IMR-90 (cell line): Measurements from ENCODE around the gene XKR7. TPM values are rescaled to one million over a fixed set of nuclear protein-coding genes. Genes with fewer than 3 reads are reported as not detected.

Experiments used
- ATAC-seq: fragments of 200-7000 bp; cut with Tn5 transposase; 2 replicates; pipeline ENCODE4 v1.9.1; 2020; ENCODE audit warnings: low read depth, mild to moderate bottlenecking, moderate library complexity
- BruUV-seq: library from RNA; stranded (reverse); fragments of 400-500 nt; replicated peaks from 2 replicates; lab custom pipeline; 2021; lab: Mats Ljungman, UMichigan
- CTCF ChIA-PET: fragments of 300-600 bp; formaldehyde crosslinking; extraction: SDS; loops from one replicate; lab custom pipeline; 2021; ENCODE audit warnings: antibody characterized with exemption; lab: Yijun Ruan, JAX
- POLR2A ChIA-PET: fragments of 300-600 bp; sonication (Branson Sonifier 250); formaldehyde crosslinking; loops from one replicate; lab custom pipeline; 2022; ENCODE audit warnings: antibody characterized with exemption; ENCODE audit not compliant: unreplicated experiment; lab: Charles Lee
- DNase-seq: peaks from one replicate; pipeline ENCODE4 v3.0.0; 2013
- H2AFZ ChIP-seq: replicated peaks from 2 replicates; pipeline ENCODE3; 2013; ENCODE audit warnings: low read length, mild to moderate bottlenecking; ENCODE audit not compliant: poor library complexity
- H2AK5ac ChIP-seq: 2 replicates; pipeline ENCODE4 v1.6.1; 2013; ENCODE audit warnings: low read depth, low read length, inconsistent platforms
- H2AK9ac ChIP-seq: replicated peaks from 2 replicates; pipeline ENCODE3; 2013; ENCODE audit warnings: mild to moderate bottlenecking, low read depth, low read length, moderate library complexity; ENCODE audit not compliant: poor library complexity
- H2BK120ac ChIP-seq: 2 replicates; pipeline ENCODE4 v1.6.1; 2013; ENCODE audit warnings: low read depth, low read length, inconsistent platforms
- H2BK15ac ChIP-seq: 3 replicates; pipeline ENCODE4 v1.6.1; 2013; ENCODE audit warnings: low read depth, low read length, inconsistent platforms
- H2BK20ac ChIP-seq: 2 replicates; pipeline ENCODE4 v1.6.1; 2013; ENCODE audit warnings: low read depth, mild to moderate bottlenecking, inconsistent platforms, low read length, moderate library complexity
- H2BK5ac ChIP-seq: 2 replicates; pipeline ENCODE4 v1.6.1; 2013; ENCODE audit warnings: mild to moderate bottlenecking, low read depth, low read length, inconsistent platforms; ENCODE audit not compliant: poor library complexity, severe bottlenecking
- H3K14ac ChIP-seq: replicated peaks from 2 replicates; pipeline ENCODE4 v1.6.1; 2013; ENCODE audit warnings: low read depth, low read length, inconsistent platforms
- H3K18ac ChIP-seq: 2 replicates; pipeline ENCODE4 v1.6.1; 2013; ENCODE audit warnings: low read depth, low read length, control low read depth
- H3K23ac ChIP-seq: 2 replicates; pipeline ENCODE4 v1.6.1; 2013; ENCODE audit warnings: low read depth, low read length, inconsistent platforms
- H3K27ac ChIP-seq: 2 replicates; pipeline ENCODE4 v1.5.1; 2013; ENCODE audit warnings: mild to moderate bottlenecking, control low read depth, low read length; ENCODE audit not compliant: insufficient read depth
- H3K27me3 ChIP-seq: 2 replicates; pipeline ENCODE4 v1.6.1; 2013; ENCODE audit warnings: low read length; ENCODE audit not compliant: control insufficient read depth, insufficient read depth
- H3K36me3 ChIP-seq: 2 replicates; pipeline ENCODE4 v1.6.1; 2013; ENCODE audit warnings: low read length, mixed read lengths; ENCODE audit not compliant: control insufficient read depth, insufficient read depth
- H3K4ac ChIP-seq: 2 replicates; pipeline ENCODE4 v1.6.1; 2013; ENCODE audit warnings: low read depth, low read length, inconsistent platforms
- H3K4me1 ChIP-seq: 2 replicates; pipeline ENCODE4 v1.6.1; 2013; ENCODE audit warnings: low read length, mixed read lengths; ENCODE audit not compliant: control insufficient read depth, insufficient read depth
- H3K4me2 ChIP-seq: 2 replicates; pipeline ENCODE4 v1.6.1; 2013; ENCODE audit warnings: low read depth, mild to moderate bottlenecking, control low read depth, low read length, moderate library complexity
- H3K4me3 ChIP-seq: 2 replicates; pipeline ENCODE4 v1.5.1; 2013; ENCODE audit warnings: low read depth, mild to moderate bottlenecking, control low read depth, low read length, moderate library complexity; ENCODE audit not compliant: insufficient read depth
- H3K56ac ChIP-seq: 2 replicates; pipeline ENCODE4 v1.6.1; 2013; ENCODE audit warnings: low read length, inconsistent platforms; ENCODE audit not compliant: insufficient read depth; ENCODE audit errors: extremely low read depth
- H3K79me1 ChIP-seq, 2 experiments: 2 replicates each; pipeline ENCODE4 v1.6.1; 2013; ENCODE audit warnings: low read length in 2 of 2, inconsistent platforms in 1 of 2, low read depth in 1 of 2
- H3K9ac ChIP-seq: 2 replicates; pipeline ENCODE4 v1.6.1; 2013; ENCODE audit warnings: low read depth, low read length, control low read depth
- H3K9me1 ChIP-seq: 2 replicates; pipeline ENCODE4 v1.6.1; 2013; ENCODE audit warnings: low read length, inconsistent platforms; ENCODE audit not compliant: insufficient read depth
- H3K9me3 ChIP-seq: 2 replicates; pipeline ENCODE4 v1.6.1; 2013; ENCODE audit warnings: low read length; ENCODE audit not compliant: control insufficient read depth, insufficient read depth
- H4K20me1 ChIP-seq: 2 replicates; pipeline ENCODE4 v1.6.1; 2013; ENCODE audit warnings: low read length, inconsistent platforms; ENCODE audit not compliant: insufficient read depth
- H4K5ac ChIP-seq: 2 replicates; pipeline ENCODE4 v1.6.1; 2013; ENCODE audit warnings: mild to moderate bottlenecking, low read depth, low read length, control low read depth
- H4K8ac ChIP-seq, 2 experiments: 2 replicates each; pipeline ENCODE4 v1.6.1; 2013; ENCODE audit warnings: low read depth in 2 of 2, low read length in 2 of 2, control low read depth in 1 of 2, inconsistent platforms in 1 of 2
- H4K91ac ChIP-seq: 2 replicates; pipeline ENCODE4 v1.6.1; 2013; ENCODE audit warnings: low read depth, low read length, inconsistent platforms; ENCODE audit not compliant: insufficient read depth
- CTCF ChIP-seq: conservative IDR thresholded peaks from 2 replicates; pipeline ENCODE4 v1.5.1; 2012; ENCODE audit warnings: mild to moderate bottlenecking, low read depth, low read length, improper control_type of control experiment
- SMC3 ChIP-seq: fragments of 150-350 bp; IDR thresholded peaks from 2 replicates; pipeline ENCODE4 v1.6.1; 2016; ENCODE audit warnings: low read depth, mild to moderate bottlenecking, antibody characterized with exemption, low read length, moderate library complexity
- WGBS, 2 experiments: methylation state at CpG; one replicate each; pipeline versions ENCODE4 v1.1.5 to v1.1.7; 2013; ENCODE audit warnings: missing lambda C conversion rate in 2 of 2; ENCODE audit not compliant: insufficient read length in 1 of 2; ENCODE audit errors: extremely low coverage in 2 of 2; 5-methylcytosine and 5-hydroxymethylcytosine counted together
- dilution Hi-C: fragments of 300-500 bp; cut with HindIII; formaldehyde crosslinking; loops from one replicate; pipeline ENCODE4 v1.14.3; 2018; ENCODE audit warnings: low sequenced_read_pairs; ENCODE audit not compliant: unreplicated experiment
- in situ Hi-C: fragments of 300-500 bp; cut with MboI; formaldehyde crosslinking; loops from 3 replicates; pipeline ENCODE4 v1.14.3; 2019; ENCODE audit warnings: low sequenced_read_pairs, inconsistent platforms, mixed read lengths
- intact Hi-C: fragments of 100-400 bp; cut with micrococcal nuclease; formaldehyde crosslinking; loops from 2 replicates; pipeline ENCODE4 v1.10.0; 2022
- polyA plus RNA-seq, 3 experiments: library from polyadenylated mRNA; depleted of rRNA; stranded (reverse); fragments of >200 nt; gene quantifications; 2 replicates each; pipeline ENCODE4 v1.2.3, GENCODE V29; 2012; ENCODE audit warnings: low replicate concordance in 1 of 3
- total RNA-seq: library from RNA; depleted of rRNA; stranded (reverse); fragments of >200 nt; gene quantifications from 2 replicates; pipeline ENCODE4 v1.2.3, GENCODE V29; 2012

XKR7 gene
- total and polyA plus RNA-seq, 2 of the 4 experiments (the other 2 are of a cell fraction): not detected

- H2AFZ ChIP-seq: no peak overlapping the region
- WGBS, 2 experiments: 60% methylated on average over 2 of the region's 6 CpGs; no CpG with 5 or more reads in 1 of the 2 experiments
- CTCF ChIA-PET: no interaction called here
These were observed 48.4 kb upstream of the XKR7 start for GRCh38 chr20:31919410-31920155.

More at GRCh38 chr20:31919410-31920155, 48.4 kb upstream of the XKR7 start:
- no peak overlapping the region for H3K18ac ChIP-seq
- no peaks in the 10 kb centered on the region for H3K79me1 ChIP-seq
- H3K4me2 ChIP-seq: no peak overlapping the region
- H3K14ac ChIP-seq: no peak overlapping the region
- no peak overlapping the region for H3K23ac ChIP-seq
- H3K9ac ChIP-seq: no peak overlapping the region
- no peak overlapping the region for H3K4me3 ChIP-seq
- no peak overlapping the region for H3K56ac ChIP-seq
- in situ Hi-C loops (no loop called here), dilution Hi-C loops (no loop called here), intact Hi-C loops (loop anchor here (5.0 kb wide), 1 partner anchor 743 kb away; no protein-coding TSS in a partner anchor)
- no TSS peak for BruUV-seq
- peaks cover 40% of the 10 kb centered on the region for H3K27me3 ChIP-seq
- H2AK9ac ChIP-seq: no peak overlapping the region
- TF ChIP-seq SMC3 (no peak), CTCF (no peak)
- H2AK5ac ChIP-seq: no peak overlapping the region
- H4K91ac ChIP-seq: no peak overlapping the region
- H3K9me1 ChIP-seq: no peaks in the 10 kb centered on the region
- H2BK15ac ChIP-seq: no peak overlapping the region
- H2BK5ac ChIP-seq: no peak overlapping the region
- no peaks in the 10 kb centered on the region for H4K20me1 ChIP-seq
- no peak for DNase-seq
- H4K8ac ChIP-seq: no peak overlapping the region
- no peak overlapping the region for H4K5ac ChIP-seq
- no peak overlapping the region for H3K4ac ChIP-seq
- no peak overlapping the region for H2BK120ac ChIP-seq
- H3K4me1 ChIP-seq: no peaks in the 10 kb centered on the region
- ATAC-seq: no peak
- no peaks in the 10 kb centered on the region for H3K9me3 ChIP-seq
- POLR2A ChIA-PET: no interaction called here
- no peak overlapping the region for H2BK20ac ChIP-seq
- no peak overlapping the region for H3K27ac ChIP-seq
- no peaks in the 10 kb centered on the region for H3K36me3 ChIP-seq
